Measurements from ENCODE around the gene EXD3.

Gene EXD3

GRCh38 chr9:137278721-137279711 is 143.9 kb downstream of the EXD3 start:
- DNase-seq: no peak

- peak; percentile 34 for DNase-seq
Measured at GRCh38 chr9:137278061-137278701, 144.8 kb downstream of the EXD3 start.

GRCh38 chr9:137277329-137278041 is 145.5 kb downstream of the EXD3 start, which contains the start of gene TOR4A:
TSS of gene TOR4A (plus strand) at chr9:137277726. CDS start at chr9:137278690, 964 bp downstream.
- peak; percentile 95 for DNase-seq

GRCh38 chr9:137276473-137277328 is 146.3 kb downstream of the EXD3 start:
- DNase-seq: peak; percentile 64

GRCh38 chr9:137275588-137276472 is 147.1 kb downstream of the EXD3 start:
- DNase-seq: no peak

GRCh38 chr9:137275203-137275587 is 147.8 kb downstream of the EXD3 start:
- no peak for DNase-seq

- no peak for DNase-seq
Measured at GRCh38 chr9:137273611-137274320, 149.2 kb downstream of the EXD3 start.

GRCh38 chr9:137273095-137273490 is 149.9 kb downstream of the EXD3 start:
- DNase-seq: no peak

- DNase-seq: no peak
Measured at GRCh38 chr9:137272241-137273094, 150.5 kb downstream of the EXD3 start.

GRCh38 chr9:137271696-137272076 is 151.3 kb downstream of the EXD3 start:
- DNase-seq: no peak

GRCh38 chr9:137270929-137271695 is 151.8 kb downstream of the EXD3 start:
- no peak for DNase-seq

- peak; percentile 48 for DNase-seq
Measured at GRCh38 chr9:137269231-137269772, 153.7 kb downstream of the EXD3 start.

- DNase-seq: no peak
Measured at GRCh38 chr9:137268538-137269201, 154.3 kb downstream of the EXD3 start.

- no peak for DNase-seq
Measured at GRCh38 chr9:137267933-137268355, 155.0 kb downstream of the EXD3 start.

- DNase-seq: no peak
Measured at GRCh38 chr9:137266585-137267453, 156.1 kb downstream of the EXD3 start.

- no peak for DNase-seq
Measured at GRCh38 chr9:137266162-137266527, 156.8 kb downstream of the EXD3 start.
